Skeletal muscle tissue (tissue), 4 donors: ENCODE measurements around the gene MNT. TPM values are rescaled to one million over a fixed set of nuclear protein-coding genes. Genes with fewer than 3 reads are reported as not detected.

ENCODE experiments used
- H3K27ac ChIP-seq: one replicate; pipeline ENCODE4 v1.7.0; 2013; ENCODE audit warnings: mild to moderate bottlenecking, low read depth, low read length, inconsistent platforms
- H3K27me3 ChIP-seq, 3 donors: one replicate each; pipeline ENCODE4 v1.7.0; 2013; ENCODE audit warnings: low read length in 3 of 3; ENCODE audit not compliant: control insufficient read depth in 3 of 3, insufficient read depth in 3 of 3
- H3K36me3 ChIP-seq, 3 donors: one replicate each; pipeline ENCODE4 v1.7.0; 2013; ENCODE audit warnings: low read length in 3 of 3; ENCODE audit not compliant: control insufficient read depth in 3 of 3, insufficient read depth in 3 of 3
- H3K4me1 ChIP-seq, 3 donors: one replicate each; pipeline ENCODE4 v1.7.0; 2013; ENCODE audit warnings: low read length in 3 of 3, mild to moderate bottlenecking in 3 of 3; ENCODE audit not compliant: control insufficient read depth in 3 of 3, insufficient read depth in 3 of 3
- H3K4me3 ChIP-seq, 3 donors: one replicate each; pipeline ENCODE4 v1.7.0; 2013; ENCODE audit warnings: low read length in 3 of 3
- H3K9ac ChIP-seq, 3 donors: one replicate each; pipeline ENCODE4 v1.7.0; 2013; ENCODE audit warnings: low read length in 3 of 3, mild to moderate bottlenecking in 3 of 3, moderate library complexity in 2 of 3, low read depth in 1 of 3
- H3K9me3 ChIP-seq, 3 donors: one replicate each; pipeline ENCODE4 v1.7.0; 2013; ENCODE audit warnings: low read length in 3 of 3; ENCODE audit not compliant: control insufficient read depth in 3 of 3
- total RNA-seq: library from RNA; depleted of rRNA; stranded (reverse); fragments of >200 nt; gene quantifications from one replicate; pipeline ENCODE4 v1.2.3, GENCODE V29; 2014
- donor health status: Osteomylitis.

The MNT gene
- total RNA-seq, 1 donor from 2014 or later: 5.2 TPM

DNA sequence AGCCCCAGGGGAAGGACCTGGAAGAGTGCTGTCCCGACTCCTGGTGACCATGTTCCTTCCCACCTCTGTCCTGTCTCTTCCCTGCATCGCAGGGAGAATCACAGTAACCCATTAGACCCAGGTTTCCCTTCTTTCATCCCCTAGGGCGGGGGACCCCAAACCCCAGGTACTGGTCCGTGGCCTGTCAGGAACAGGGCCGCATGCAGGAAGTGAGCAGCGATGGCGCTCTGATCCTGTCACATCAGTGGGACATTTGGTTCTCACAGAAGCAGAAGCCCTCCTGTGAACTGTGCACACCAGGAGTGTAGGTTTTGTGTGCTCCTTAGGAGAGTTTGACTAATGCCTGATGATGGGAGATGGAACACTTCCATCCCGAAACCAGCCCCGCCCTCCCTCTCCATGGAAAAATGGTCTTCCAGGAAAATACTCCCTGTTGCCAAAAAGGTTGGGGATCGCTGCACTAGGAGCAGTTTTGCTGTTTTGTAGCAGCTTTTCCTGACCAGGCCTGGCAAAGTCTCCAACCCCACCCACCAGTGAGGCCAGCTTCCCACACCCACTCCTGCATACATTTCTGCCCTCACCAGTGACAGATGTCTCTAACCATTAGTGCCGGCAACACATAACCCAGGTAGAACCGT is 10.5 kb downstream of the MNT start:
- Histone ChIP-seq H3K27me3 (no peaks in the 10 kb centered on the region), H3K4me1 (peaks cover 50 to 74% (median 64%) of the 10 kb centered on the region in 3 donors), H3K27ac (peak overlapping the region; percentile 100), H3K36me3 (peaks cover 8 to 20% (median 18%) of the 10 kb centered on the region in 3 donors), H3K9me3 (no peaks in the 10 kb centered on the region), H3K4me3 (no peak overlapping the region), H3K9ac (peak overlapping the region; percentile 30 to 90 (median 60))

- peaks cover 8 to 20% (median 19%) of the 10 kb centered on the region in 3 donors for H3K36me3 ChIP-seq
- peaks cover 53 to 75% (median 65%) of the 10 kb centered on the region in 3 donors for H3K4me1 ChIP-seq
- H3K9ac ChIP-seq: peak overlapping the region in 1 of 3 donors; percentile 45
- no peaks in the 10 kb centered on the region for H3K9me3 ChIP-seq
- H3K27ac ChIP-seq: no peak overlapping the region
- H3K27me3 ChIP-seq: no peaks in the 10 kb centered on the region
- H3K4me3 ChIP-seq: no peak overlapping the region
Measured at GRCh38 chr17:2388683-2389055, 12.2 kb downstream of the MNT start.

DNA sequence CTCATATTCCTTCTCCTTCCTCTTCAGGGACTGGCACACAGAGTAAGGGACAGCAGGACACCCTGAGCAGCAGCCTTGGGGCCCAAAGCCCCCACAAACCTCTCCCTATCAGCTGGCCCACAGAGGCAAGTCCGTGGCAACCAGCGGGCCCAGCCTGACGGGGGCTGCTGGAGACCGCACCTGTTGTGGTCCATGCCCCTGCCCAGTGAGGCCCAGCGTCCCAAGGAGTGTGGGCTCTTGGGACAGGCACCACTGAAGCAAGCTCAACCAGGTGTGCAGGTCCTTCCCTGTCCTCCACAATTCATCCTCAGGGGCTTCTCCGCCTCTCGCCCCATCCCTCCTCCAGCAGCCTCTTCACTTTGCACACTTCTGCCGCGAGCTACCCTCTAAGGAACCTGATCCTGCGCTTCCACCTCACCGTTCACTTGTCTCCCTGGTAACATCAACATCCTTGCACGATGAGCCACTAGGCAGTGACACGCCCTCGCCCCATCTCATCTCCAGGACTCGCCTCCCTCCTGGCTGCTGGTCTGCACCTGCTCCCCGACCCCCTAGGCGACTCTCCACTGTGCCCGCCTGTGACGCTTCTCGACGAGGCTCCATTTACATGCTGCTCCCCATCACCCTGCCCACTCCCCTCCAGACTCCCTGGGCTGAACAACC is 12.7 kb downstream of the MNT start:
- peaks cover 58 to 80% (median 70%) of the 10 kb centered on the region in 3 donors for H3K4me1 ChIP-seq
- H3K27ac ChIP-seq: no peak overlapping the region
- H3K36me3 ChIP-seq: peaks cover 8 to 20% (median 19%) of the 10 kb centered on the region in 3 donors
- H3K9me3 ChIP-seq: no peaks in the 10 kb centered on the region
- no peak overlapping the region for H3K9ac ChIP-seq
- H3K4me3 ChIP-seq: no peak overlapping the region
- H3K27me3 ChIP-seq: no peaks in the 10 kb centered on the region

DNA sequence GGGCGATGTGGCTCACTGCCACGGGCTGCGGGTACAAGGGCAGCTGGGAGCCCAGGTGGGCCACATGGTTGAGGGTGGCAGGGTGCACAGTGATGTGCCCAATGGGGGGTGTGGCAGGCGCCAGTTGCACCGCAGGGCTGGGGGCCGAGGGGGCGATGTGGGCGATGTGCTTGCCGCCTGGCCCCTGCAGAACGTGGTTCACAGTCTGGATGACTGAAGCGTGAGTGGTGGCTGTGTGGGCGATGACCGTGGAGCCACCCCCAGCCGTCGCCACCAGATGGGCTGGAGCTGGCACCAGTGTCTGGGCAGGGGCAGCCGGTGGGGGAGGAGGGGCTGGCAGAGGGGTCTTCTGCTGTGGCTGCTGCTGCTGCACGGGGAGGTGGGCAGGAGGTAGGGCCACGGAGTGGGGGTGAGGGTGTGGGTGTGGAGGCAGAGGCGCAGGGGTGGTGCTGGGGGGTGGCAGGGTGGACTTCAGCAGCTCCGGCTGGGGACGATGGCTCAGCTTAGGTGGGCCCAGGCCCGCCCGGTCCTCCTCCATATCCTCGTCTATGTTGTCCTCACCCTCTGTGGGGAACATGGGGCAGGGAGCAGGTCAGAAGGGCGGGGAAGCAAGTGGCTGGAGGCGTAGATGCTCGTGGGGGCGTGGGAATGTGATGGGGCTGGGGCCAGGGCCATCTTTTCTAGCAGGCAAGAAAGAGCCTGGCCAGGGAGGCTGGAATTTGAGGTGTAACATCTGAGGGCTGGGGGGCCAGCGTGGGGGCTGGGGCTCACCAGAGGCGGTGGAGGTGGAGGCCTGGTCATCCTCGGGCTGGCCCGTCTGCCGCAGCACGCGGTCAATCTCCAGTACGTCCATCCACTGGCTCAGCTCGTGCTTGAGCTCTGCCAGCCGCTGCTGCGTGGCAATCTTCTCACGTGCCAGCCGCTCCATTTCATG is 13.5 kb downstream of the MNT start:
- H3K27ac ChIP-seq: no peak overlapping the region
- no peaks in the 10 kb centered on the region for H3K27me3 ChIP-seq
- peaks cover 61 to 87% (median 74%) of the 10 kb centered on the region in 3 donors for H3K4me1 ChIP-seq
- H3K9ac ChIP-seq: no peak overlapping the region
- H3K9me3 ChIP-seq: no peaks in the 10 kb centered on the region
- no peak overlapping the region for H3K4me3 ChIP-seq
- peaks cover 8 to 20% (median 19%) of the 10 kb centered on the region in 3 donors for H3K36me3 ChIP-seq

GRCh38 chr17:2386400-2387085 is 14.3 kb downstream of the MNT start:
- no peak overlapping the region for H3K27ac ChIP-seq
- peak overlapping the region in 1 of 3 donors; percentile 54 for H3K9ac ChIP-seq
- H3K4me3 ChIP-seq: no peak overlapping the region
- no peaks in the 10 kb centered on the region for H3K27me3 ChIP-seq
- H3K4me1 ChIP-seq: peaks cover 52 to 81% (median 68%) of the 10 kb centered on the region in 3 donors
- H3K9me3 ChIP-seq: no peaks in the 10 kb centered on the region
- peaks cover 8 to 20% (median 19%) of the 10 kb centered on the region in 3 donors for H3K36me3 ChIP-seq

GRCh38 chr17:2385240-2386210 is 15.3 kb downstream of the MNT start:
- Histone ChIP-seq H3K9ac (peak overlapping the region in 1 of 3 donors; percentile 74), H3K27ac (no peak overlapping the region), H3K27me3 (no peaks in the 10 kb centered on the region), H3K4me1 (peaks cover 43 to 71% (median 59%) of the 10 kb centered on the region in 3 donors), H3K36me3 (peaks cover 12 to 23% (median 22%) of the 10 kb centered on the region in 3 donors), H3K4me3 (no peak overlapping the region), H3K9me3 (no peaks in the 10 kb centered on the region)

DNA sequence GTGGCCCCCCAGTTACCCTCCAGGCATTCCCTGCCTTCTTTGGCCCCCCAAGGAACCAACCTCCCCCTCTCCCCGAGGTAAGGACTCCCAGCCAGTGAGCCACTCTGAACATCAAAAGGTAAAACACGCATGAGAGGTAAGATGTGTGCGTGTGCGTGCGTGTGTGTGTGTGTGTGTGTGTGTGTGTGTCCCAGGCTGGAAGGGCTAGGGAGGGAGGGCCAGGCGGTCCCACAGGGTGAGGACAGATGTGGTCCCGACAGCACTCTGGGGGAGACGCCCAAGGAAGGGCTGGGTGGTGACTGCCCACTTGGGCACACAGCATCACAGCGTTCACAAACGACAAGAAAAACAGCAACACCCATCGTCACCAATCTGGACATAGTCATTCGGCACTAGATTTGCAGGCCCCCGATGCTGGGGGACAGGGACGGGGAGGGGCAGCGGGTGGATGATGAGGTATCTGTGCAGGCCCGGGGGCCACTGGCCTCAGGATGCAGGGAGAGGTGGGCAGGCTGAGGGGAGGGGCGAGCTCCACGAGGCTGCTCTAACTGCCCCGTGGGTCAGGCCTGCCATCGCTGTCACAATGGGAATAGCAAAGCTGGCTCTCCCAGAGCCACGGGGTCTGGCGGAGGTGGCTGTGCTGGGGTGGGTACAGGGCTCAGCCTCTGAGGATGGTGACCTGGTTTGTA is 16.3 kb downstream of the MNT start:
- H3K9me3 ChIP-seq: no peaks in the 10 kb centered on the region
- peak overlapping the region in 1 of 3 donors; percentile 74 for H3K9ac ChIP-seq
- H3K4me1 ChIP-seq: peaks cover 34 to 62% (median 49%) of the 10 kb centered on the region in 3 donors
- H3K27me3 ChIP-seq: no peaks in the 10 kb centered on the region
- peak overlapping the region; percentile 68 for H3K27ac ChIP-seq
- H3K4me3 ChIP-seq: no peak overlapping the region
- peaks cover 20 to 29% (median 28%) of the 10 kb centered on the region in 3 donors for H3K36me3 ChIP-seq

GRCh38 chr17:2383628-2384167 is 17.2 kb downstream of the MNT start:
- Histone ChIP-seq H3K9ac (peak overlapping the region; percentile 28 to 74 (median 57)), H3K4me1 (peaks cover 31 to 55% (median 44%) of the 10 kb centered on the region in 3 donors), H3K36me3 (peaks cover 22 to 37% (median 35%) of the 10 kb centered on the region in 3 donors), H3K9me3 (no peaks in the 10 kb centered on the region), H3K27ac (peak overlapping the region; percentile 68), H3K27me3 (no peaks in the 10 kb centered on the region), H3K4me3 (no peak overlapping the region)
